Spleen (tissue), 7 donors: ENCODE measurements around the gene ITPK1.
A peak's percentile ranks its signal among the peaks of the same experiment; 100 is the strongest.

Experiments used
- POLR2A ChIP-seq, 3 donors: fragments of 450-650 bp; IDR thresholded peaks; one replicate each; pipeline ENCODE4 v1.5.1; 2017; ENCODE audit warnings: antibody characterized with exemption in 3 of 3, mild to moderate bottlenecking in 1 of 3
- POLR2AphosphoS5 ChIP-seq, 3 donors: sonication (generic); formaldehyde crosslinking; IDR thresholded peaks; one replicate each; pipeline ENCODE4 v1.5.1; 2017; ENCODE audit warnings: antibody characterized with exemption in 3 of 3
- TF ChIP-seq, protein P1 (sequence below), 11 experiments: fragments of 200-600 bp in 7 of 11; fragments of 450-650 bp in 4 of 11; sonication (generic) in 4 of 11; IDR thresholded peaks in 8 of 11; conservative IDR thresholded peaks in 3 of 11; 1 replicate in 7 of 11; 2 replicates in 4 of 11; pipeline versions ENCODE4 v1.4.0 to v1.8.0; 2016 to 2021; ENCODE audit warnings: antibody characterized with exemption in 11 of 11, inconsistent platforms in 4 of 11, mild to moderate bottlenecking in 1 of 11
- donor health status: DM: no; HTN: no; CAD: no; lungs with moderate emphysema.
- donor health status: DM: no; HTN: no; CAD: no.
- donor health status: DM: no; HTN: no; CAD: no.

DNA sequence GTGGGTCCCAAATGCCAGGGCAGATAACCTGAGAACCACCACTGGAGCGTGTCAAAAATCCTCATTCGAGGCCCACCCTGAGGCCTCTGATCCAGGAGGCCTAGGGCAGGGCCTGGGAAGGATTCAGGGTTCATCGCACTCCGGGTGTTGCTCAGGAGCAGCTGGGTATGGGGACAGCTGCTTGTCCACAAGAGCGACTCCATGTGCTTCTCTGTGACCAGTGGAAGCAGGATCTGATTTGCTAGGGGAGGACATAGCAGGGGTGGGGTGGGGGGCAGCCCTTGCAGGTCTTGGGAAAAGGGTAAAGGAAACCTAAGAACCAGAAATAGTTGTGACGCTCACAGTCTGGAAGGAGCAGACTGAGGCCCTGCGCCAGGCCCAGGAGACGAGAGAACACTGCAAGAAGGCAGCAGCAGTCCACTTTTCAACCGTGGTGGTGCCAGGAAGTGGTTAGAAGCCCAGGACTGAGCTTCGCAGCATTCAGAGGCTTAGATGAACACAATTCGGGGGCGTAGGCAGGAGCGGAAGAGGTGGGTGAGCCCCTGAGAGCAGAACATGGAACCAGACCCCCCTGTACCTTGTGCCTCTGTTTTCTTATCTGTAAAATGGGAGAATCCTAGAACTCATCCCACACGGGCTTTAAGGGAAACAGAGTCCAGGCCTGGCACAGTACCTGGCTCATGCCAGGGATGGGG, 33.7 kb downstream of the ITPK1 start:
- TF ChIP-seq POLR2AphosphoS5 (IDR thresholded peaks at IDR 0.05) (peak in 2 of 3 donors; percentile 30 to 32), POLR2A (IDR thresholded peaks at IDR 0.05) (no peak)
- TF ChIP-seq, protein P1, sequence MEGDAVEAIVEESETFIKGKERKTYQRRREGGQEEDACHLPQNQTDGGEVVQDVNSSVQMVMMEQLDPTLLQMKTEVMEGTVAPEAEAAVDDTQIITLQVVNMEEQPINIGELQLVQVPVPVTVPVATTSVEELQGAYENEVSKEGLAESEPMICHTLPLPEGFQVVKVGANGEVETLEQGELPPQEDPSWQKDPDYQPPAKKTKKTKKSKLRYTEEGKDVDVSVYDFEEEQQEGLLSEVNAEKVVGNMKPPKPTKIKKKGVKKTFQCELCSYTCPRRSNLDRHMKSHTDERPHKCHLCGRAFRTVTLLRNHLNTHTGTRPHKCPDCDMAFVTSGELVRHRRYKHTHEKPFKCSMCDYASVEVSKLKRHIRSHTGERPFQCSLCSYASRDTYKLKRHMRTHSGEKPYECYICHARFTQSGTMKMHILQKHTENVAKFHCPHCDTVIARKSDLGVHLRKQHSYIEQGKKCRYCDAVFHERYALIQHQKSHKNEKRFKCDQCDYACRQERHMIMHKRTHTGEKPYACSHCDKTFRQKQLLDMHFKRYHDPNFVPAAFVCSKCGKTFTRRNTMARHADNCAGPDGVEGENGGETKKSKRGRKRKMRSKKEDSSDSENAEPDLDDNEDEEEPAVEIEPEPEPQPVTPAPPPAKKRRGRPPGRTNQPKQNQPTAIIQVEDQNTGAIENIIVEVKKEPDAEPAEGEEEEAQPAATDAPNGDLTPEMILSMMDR (IDR thresholded peaks at IDR 0.05 in 8 of 11, conservative IDR thresholded peaks at IDR 0.05 in 3 of 11) = no peak
